ENCODE results near the gene BNC2.

The BNC2 gene

GRCh38 chr9:16434526-16434925, 435.9 kb downstream of the BNC2 start:
- DNase-seq: no peak

GRCh38 chr9:16433494-16433893, 437.0 kb downstream of the BNC2 start:
- DNase-seq: no peak

GRCh38 chr9:16431666-16432392, 438.6 kb downstream of the BNC2 start:
- DNase-seq: no peak

GRCh38 chr9:16429671-16430070, 440.8 kb downstream of the BNC2 start:
- DNase-seq: no peak

- DNase-seq: no peak
Measured at GRCh38 chr9:16427873-16428427, 442.5 kb downstream of the BNC2 start.

- DNase-seq: no peak
Measured at GRCh38 chr9:16426716-16427115, 443.8 kb downstream of the BNC2 start.

GRCh38 chr9:16425562-16426231, 444.8 kb downstream of the BNC2 start:
- DNase-seq: no peak

- DNase-seq: no peak
Measured at GRCh38 chr9:16422114-16422513, 448.4 kb downstream of the BNC2 start.

- DNase-seq: no peak
Measured at GRCh38 chr9:16421532-16421931, 448.9 kb downstream of the BNC2 start.

- no peak for DNase-seq
Measured at GRCh38 chr9:16419124-16419523, 451.3 kb downstream of the BNC2 start.

- DNase-seq: no peak
Measured at GRCh38 chr9:16418721-16419120, 451.7 kb downstream of the BNC2 start.

GRCh38 chr9:16417749-16418148, 452.7 kb downstream of the BNC2 start:
- no peak for DNase-seq

- no peak for DNase-seq
Measured at GRCh38 chr9:16417161-16417560, 453.3 kb downstream of the BNC2 start.

GRCh38 chr9:16414451-16414850, 456.0 kb downstream of the BNC2 start:
- DNase-seq: no peak

GRCh38 chr9:16413509-16414016, 456.9 kb downstream of the BNC2 start:
- no peak for DNase-seq

- no peak for DNase-seq
Measured at GRCh38 chr9:16412740-16413139, 457.7 kb downstream of the BNC2 start.

GRCh38 chr9:16411311-16411710, 459.2 kb downstream of the BNC2 start:
- DNase-seq: no peak

- no peak for DNase-seq
Measured at GRCh38 chr9:16410601-16411280, 459.7 kb downstream of the BNC2 start.

- no peak for DNase-seq
Measured at GRCh38 chr9:16407617-16408016, 462.9 kb downstream of the BNC2 start.

- DNase-seq: no peak
Measured at GRCh38 chr9:16406526-16407225, 463.8 kb downstream of the BNC2 start.

GRCh38 chr9:16405421-16405820, 465.0 kb downstream of the BNC2 start:
- DNase-seq: no peak

GRCh38 chr9:16401701-16402100, 468.8 kb downstream of the BNC2 start:
- no peak for DNase-seq

- no peak for DNase-seq
Measured at GRCh38 chr9:16398691-16399090, 471.8 kb downstream of the BNC2 start.
